Astrocyte (in vitro differentiated cells and primary cell): Measurements from ENCODE around the gene OR2AK2.

Experiments used
- CTCF ChIP-seq: IDR thresholded peaks from 2 replicates; pipeline ENCODE4 v1.5.1; 2011; ENCODE audit warnings: low read depth, mild to moderate bottlenecking, inconsistent platforms, low read length, moderate library complexity; ENCODE audit not compliant: insufficient read depth
- EZH2 ChIP-seq: IDR thresholded peaks from 2 replicates; pipeline ENCODE4 v1.6.1; 2012; ENCODE audit warnings: mild to moderate bottlenecking, low read length, inconsistent platforms; ENCODE audit not compliant: insufficient read depth

GRCh38 chr1:247961791-247962190 lies 3.2 kb upstream of the OR2AK2 start:
- TF ChIP-seq CTCF (no peak), EZH2 (no peak)
